GM21723 (cell line): ENCODE data around the gene AP3S2.
"Not testable (repeated sequence)": the region's sequence is repeated elsewhere in the genome, so short reads cannot be mapped to it uniquely, and the experiment has no call there.

ENCODE experiments used
- ATAC-seq: cut with Tn5 transposase; IDR thresholded peaks from one replicate; pipeline ENCODE4 v1.9.1; 2021; ENCODE audit warnings: mild to moderate bottlenecking, moderate library complexity; ENCODE audit not compliant: unreplicated experiment

Gene AP3S2

DNA sequence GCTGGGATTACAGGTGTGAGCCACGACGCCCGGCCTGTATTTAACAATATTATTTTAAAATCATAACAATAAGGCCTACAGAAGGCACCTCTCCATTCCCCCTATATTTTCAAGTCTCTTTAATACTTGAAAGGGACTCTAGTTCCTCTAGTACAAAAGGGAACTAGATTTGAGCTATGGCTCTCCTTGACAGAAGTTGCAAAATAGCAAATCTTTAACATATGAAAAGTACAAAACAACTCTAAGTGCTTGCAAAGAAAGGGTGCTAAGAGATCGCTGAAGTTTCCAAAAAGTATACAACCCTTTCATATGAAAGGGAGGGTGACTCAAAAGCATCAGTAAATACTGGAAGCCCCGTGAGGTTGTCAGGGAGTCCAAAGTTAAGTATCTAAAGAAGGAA is 23.8 kb downstream of the AP3S2 start:
- ATAC-seq, result no peak

DNA sequence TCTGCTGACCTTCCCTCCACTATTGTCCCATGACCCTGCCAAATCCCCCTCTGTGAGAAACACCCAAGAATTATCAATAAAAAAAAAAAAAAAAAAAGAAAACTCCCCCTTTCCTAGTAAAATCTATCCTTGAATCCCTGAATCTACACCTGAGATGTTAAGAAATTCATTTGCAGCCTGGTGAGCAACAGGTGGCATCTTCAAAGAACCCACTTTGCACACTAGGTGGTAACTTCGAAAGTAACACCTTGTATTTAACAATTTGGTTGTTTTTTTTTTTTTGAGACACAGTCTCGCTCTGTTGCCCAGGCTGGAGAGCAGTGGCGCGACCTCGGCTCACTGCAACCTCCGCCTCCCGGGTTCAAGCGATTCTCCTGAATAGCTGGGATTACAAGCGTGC is 24.3 kb downstream of the AP3S2 start:
- ATAC-seq, result not testable (repeated sequence)

DNA sequence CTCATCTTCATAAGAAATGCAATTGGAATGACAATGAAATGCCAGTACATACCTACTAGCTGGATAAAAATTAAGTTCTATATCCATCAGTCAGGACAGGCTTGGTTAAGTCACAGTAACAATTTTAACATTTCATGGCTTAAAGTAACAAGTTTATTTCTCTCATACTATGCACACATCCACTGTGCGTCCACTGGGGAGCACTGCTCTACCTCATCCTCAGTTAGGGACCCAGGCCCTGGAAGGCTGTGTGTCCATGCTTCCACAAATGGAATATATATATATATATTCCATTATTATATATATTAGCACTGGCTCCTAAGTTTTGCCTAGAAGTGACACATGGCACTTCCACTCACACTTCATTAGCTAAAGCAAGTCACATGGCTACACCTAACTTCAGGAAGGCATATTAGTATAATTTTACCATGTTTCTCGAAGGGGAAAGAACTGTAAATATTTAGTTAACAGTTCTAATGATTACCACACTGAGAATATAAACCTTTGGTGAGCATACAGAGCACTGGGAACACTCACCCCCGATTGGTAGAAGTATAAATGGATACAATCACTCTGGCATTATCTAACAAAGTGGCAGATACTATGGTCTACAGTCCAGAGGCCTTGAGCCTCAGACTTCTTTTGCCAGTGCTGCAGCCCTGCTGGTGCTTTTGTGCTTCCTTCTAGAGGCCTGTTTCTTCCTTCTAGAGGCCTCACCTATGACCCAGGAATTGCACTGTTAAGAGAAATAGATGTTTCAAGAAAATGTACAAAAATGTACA is 28.6 kb downstream of the AP3S2 start:
- ATAC-seq, result no peak

DNA sequence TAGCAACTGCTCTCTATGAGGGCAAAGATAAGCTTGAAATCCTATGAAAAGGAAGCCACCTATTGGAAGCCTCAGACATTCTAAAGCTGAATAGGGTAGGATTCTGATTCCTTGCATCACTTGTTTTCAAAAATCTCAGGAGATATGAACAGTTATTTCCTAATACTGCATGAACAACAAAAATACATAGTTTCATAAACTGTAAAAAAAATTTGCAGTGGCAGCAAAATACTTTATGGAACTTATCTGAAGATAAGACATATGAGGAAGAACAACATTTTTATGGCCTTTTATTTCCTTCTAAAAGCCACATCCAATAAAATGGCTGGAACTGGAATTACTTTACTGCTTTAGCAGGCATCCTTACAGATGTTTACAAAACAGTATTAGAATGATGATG is 29.9 kb downstream of the AP3S2 start:
- no peak for ATAC-seq

DNA sequence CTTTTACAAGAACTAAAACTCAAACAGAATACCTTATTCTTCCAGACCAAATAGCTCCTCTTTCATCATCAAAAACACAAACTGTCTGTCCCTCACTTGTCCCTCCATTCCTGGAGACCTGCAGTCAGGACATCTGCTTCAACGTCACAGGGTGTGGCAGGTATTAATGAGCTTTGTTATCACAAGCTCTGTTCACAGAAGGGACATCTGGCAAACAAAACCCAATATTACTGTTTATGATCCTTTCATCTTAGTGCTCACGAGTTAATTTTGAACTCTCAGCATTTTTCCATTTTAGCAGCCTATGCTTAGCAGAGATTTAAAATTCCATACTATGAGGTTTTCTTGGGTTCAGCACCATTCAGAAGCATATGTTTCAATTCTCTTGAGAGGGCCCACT is 32.9 kb downstream of the AP3S2 start:
- ATAC-seq, result no peak

DNA sequence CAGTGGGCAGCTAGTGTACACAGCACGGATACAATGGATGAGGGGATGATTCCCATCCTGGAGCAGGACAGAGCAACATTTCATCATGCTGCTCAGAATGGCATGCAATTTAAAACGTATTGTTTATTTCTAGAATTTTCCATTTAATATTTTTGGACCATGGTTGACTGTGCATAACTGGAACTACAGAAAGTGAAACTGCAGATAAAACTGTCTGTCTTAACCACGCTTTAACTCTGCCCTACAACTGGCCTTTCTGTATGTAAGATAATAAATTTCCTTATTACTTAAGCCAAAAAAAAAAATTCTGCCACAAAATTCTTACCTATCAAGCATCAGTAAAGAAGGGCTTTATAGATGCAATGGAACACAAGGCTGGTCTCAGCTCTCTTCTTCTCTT is 33.4 kb downstream of the AP3S2 start:
- no peak for ATAC-seq

DNA sequence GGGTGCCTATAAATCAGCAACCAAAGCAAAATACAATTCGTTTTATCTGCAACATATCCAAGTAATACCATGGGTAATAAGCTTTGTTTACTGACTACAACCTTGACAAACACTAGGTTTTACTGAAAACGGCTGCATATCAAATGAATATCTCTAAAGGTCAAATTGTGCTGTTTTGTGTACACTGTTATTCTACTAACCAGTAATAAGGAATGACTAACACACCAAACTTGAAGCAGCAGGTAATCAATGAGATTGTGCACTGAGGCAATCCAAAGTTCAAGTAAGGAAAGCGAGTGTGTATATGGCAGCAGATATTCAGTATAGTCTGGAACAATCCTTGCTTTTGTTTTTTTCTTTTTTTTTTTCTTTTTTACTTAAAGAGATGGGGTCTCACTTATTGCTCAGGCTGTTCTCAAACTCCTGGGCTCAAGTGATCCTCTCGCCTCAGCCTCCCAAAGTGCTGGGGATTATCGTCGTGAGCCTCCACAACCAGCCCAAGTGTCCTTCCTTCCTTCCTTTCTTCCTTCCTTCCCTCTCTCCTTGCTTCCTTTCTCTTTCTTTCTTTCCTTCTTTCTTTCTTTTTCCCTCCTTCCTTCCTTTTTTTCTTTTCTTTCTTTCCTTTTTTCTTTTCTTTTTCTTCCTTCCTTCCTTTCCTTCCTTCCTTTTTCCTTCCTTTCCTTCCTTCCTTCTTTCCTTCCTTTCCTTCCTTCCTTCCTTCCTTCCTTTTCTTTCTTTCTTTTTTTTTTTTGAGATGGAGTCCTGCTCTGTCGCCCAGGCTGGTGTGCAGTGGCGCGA is 34.9 kb downstream of the AP3S2 start:
- ATAC-seq, result no peak

DNA sequence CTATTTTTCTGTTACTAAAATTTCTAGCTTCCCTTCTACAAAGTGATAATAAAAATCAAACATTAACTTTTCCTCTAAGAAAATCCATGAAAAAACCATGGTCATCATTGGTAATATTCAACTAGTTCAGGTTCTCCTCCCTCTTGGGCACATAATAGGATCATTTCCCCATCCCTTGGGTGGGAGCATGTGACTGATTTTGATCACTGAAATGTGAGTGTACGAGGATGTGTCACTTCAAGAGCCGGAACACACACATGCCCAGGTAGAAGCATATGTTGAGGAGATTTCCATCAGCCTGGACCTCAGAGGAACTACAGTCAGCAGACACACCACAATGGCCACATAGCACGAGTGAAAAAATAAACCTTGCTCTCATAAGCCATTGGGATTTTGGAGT is 36.1 kb downstream of the AP3S2 start:
- no peak for ATAC-seq

DNA sequence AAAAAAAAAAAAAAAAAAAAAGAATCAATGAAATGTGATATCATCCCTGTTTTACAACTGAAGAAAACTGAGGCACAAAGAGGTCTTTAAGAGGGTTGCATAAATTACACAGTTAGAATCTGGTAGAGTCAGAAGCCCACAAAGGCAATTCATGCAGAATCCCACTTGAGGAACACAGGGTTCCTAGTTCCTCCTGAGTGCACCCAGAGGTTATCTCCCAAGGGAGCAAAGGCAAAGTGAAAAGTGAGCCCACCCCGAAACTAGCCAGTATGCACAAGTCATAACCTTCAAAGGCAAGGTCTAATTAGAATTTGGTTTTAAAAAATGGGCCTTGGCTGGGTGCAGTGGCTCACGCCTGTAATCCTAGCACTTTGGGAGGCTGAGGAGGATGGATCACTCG is 37.8 kb downstream of the AP3S2 start:
- no peak for ATAC-seq

DNA sequence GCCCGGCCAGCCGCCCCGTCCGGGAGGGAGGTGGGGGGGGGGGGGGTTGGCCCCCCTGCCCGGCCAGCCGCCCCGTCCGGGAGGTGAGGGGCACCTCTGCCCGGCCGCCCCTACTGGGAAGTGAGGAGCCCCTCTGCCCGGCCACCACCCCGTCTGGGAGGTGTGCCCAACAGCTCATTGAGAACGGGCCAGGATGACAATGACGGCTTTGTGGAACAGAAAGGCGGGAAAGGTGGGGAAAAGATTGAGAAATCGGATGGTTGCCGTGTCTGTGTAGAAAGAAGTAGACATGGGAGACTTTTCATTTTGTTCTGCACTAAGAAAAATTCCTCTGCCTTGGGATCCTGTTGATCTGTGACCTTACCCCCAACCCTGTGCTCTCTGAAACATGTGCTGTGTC is 38.9 kb downstream of the AP3S2 start:
- ATAC-seq, result not testable (repeated sequence)

DNA sequence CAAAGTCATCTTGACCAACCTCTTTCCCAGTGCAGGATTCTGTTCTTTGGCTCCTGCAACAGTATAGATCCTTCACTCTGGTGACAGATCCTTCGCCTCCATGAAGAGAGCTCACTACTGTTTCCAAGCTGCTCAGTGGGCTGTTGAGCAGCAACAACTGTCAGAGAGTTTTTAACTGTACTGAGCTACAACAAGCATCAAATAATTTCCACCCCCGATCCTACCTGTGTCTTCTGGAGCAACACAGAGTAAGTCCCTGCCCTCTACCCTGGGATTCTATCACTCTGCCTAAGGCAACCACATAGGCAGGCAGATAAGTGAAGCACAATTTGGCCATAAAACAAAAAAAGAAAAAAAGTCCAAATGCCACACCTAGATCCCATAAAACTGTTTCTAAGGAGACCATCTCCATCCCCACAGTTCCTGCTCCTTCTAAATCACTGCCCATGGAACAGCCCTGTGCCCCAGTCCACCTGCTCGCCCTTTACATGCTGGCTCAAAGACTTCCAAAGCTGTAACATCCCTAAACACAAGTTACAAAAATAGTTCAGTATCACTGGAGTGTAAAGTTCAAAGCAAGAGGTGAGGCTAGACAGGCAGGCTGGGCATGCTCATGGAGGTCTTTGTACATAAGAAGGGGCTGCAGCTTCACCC is 41.3 kb downstream of the AP3S2 start:
- ATAC-seq, result no peak

DNA sequence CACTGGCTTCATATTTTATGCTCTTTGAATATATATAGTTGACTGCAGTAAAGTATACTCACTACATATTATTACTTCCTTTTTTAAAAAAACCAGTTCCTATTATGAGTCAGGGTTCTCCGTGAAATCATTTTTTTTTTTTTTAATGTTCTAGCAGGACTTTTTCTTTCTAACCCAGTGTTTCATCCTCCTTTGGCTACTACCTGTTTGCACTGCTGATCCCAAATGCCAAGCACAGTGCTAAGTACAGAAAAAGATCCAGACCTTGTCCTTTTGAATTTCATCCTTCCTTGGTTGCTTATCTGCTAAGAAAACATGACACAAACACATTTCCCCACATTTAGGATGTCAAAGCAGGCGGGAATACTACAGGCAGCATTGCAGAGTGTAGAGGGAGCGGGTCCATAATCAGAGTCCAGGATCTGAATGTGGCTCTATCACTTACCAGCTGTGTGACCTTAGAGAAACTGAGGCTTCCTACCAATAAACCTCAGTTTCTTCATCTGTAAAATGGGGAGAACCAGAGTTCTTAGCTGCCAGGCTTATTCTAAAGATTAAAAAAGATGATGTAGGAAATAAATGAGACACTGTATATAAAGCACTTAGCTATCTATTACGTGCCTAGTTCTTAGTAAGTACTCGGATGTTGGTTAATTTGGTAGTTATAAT is 42.0 kb downstream of the AP3S2 start:
- peak; percentile 77 for ATAC-seq

DNA sequence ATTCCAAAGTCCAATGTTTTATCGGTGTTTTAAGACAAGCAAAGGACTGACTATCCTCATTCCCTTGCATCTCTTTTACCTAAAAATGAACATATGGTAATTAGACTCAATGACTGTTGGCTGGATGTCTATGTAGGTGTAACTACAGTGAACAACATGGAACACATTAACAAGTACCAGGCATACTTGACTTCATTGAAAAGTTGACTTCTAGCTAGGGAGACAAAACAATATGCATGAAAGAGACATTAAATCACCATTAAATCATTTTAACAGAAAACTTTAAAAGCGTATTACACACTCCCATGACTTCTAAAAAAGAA is 44.9 kb downstream of the AP3S2 start:
- no peak for ATAC-seq

DNA sequence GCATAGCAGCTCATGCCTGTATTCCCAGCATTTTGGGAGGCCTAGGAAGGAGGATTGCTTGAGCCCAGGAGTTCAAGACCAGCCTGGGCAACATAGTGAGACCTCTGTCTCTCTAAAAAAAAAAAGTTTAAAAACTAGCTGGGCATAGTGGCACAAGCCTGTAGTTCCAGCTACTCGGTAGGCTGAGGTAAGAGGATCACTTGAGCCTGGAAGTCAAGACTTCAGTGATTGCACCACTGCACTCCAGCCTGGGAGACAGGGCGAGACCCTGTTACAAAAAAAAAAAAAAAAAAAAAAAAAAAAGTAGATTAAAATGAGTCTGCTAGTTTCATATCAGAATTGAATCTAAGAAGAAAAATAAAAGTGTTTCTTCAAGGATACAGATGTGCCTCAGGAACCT is 46.7 kb downstream of the AP3S2 start:
- no peak for ATAC-seq

DNA sequence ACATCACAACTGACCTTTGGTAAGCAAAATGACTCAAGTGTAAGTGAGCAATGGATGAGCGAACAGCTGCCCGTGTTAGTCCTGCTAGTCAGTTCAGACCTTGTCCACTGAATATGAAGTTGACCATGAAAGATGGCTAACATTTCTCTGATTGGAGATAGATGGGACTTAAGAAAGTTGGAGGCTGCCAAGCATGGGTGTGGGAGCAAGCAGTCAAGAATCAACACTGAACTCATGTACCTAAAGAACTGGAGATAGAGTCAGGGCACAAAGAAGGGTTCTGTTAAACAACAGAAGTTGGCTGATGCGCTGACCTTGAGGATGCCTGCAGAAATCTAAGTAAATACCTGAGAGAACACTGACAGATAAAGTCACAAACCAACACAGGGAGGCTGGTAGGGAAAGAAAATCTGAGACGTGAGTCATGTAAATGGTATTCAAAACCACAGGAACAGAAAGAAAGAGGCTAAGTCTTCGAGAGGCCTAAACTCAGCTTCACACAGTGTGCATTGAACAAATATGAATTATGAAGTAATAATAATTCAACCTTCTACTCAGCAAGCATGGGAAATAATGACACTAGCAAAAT is 48.4 kb downstream of the AP3S2 start:
- no peak for ATAC-seq

DNA sequence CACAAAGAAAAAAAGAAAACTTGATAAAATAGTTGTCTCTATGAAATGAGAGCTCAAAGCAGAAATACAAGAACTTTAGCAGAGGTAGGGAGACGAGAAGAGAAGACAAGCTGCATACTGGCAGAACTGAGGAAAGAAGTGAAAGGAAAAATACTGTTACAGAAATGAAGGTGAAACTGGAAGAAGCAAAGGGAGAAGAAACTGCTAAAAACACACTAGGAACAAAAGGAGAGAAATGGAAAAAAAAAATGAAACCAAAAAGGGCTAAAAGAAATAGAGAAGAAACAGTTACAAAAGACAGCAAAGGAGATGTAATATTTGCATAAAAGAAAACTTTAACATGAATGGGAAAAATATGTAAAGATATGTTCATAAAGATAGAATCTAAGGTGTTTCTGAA is 51.8 kb downstream of the AP3S2 start:
- no peak for ATAC-seq

DNA sequence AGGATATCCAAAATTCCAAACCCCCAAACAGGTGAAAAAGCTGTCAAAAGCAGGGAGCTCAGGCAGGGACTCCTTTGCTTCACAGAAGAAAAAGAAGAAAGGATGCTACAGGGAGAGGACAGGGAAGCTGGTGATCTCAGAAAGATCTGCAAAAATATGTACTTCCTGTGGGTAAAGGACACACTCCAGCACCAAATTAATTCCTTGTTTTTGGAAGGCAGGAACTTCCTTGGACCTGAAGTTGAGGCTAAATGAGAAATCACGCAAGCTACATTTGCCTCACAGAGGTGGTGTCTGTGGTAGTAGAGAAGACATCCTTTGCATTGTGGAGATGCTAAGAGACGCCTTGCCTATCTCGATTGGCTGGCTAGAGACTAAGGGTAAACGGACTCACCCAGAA is 52.5 kb downstream of the AP3S2 start:
- ATAC-seq, result no peak

DNA sequence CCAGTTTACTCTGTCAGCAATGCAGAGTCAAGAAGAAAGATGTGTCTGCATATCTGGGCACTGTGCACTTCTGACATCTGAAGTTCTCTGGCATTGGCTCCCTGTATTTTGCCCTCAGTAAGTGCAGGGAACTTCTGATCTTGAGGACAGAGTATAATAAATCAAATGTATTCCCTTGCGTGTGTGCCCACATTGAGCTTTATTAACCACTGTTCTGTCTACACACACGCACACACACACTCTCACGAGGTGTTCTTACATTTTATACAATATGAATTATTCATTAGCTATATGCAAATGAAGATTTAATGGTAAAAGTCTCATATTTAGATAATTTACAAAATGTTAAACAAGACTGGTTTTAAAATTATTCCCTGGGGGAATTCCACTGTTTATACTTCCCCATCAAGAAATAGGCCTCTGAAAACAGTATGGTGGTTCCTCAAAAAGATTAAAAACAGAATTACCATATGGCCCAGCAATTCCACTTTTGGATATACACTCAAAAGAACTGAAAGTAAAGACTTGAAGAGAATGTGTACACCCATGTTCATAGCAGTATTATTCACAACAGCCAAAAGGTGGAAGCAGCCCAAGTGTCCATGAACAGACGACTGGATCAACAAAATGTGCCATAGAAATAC is 54.5 kb downstream of the AP3S2 start:
- no peak for ATAC-seq

DNA sequence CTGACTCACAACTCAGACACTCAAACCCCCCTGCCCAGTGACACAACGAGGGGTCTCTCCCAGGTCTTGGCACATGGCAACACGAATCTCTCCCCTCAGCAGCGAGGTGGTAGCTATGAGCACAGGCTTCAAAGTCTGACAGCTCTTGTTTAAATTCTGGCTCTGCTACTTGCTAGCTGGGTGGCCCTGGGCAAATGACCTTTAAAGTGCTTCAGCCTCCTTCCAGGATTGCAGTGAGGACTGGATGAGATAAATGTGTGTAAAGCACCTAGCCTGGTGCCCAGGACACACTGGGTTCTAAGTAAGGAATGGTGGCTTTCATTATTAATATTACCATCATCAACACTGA is 56.0 kb downstream of the AP3S2 start:
- no peak for ATAC-seq

DNA sequence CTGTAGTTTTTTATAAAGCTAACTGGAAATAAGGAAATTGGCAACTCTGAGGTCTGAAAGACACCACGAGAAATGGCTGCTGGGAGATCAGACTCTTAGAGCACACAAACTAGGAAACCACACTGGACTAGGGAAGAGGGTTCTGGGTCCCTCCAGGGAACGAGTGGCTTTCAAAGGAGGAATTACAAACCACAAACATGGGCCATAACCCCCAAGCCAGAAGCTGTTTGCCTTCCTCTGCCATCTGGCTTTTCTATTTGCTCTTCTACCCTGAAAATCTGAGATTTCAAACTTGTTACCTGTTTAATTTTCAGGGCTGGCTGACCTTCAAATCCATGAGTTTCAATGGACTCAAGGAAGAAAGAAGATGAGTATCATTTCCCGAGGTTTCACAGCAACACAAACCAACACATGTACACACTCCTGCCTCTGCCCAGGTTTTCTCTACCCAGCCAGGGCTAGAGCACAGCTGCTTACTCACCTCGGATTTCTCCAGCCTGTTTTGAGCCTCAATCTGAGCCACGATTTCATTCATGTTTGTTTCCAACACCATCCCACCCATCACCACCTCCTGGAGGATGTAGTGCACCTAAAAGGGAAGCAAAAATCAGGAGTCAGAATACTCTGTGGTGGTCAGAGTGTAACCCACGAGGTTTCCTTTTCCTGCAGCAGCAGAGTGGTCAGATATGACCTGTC is 56.5 kb downstream of the AP3S2 start:
- ATAC-seq, result no peak
